Neural progenitor cell (in vitro differentiated cells): Measurements from ENCODE around the gene LRRN4. TPM values are rescaled to one million over a fixed set of nuclear protein-coding genes. Genes with fewer than 3 reads are reported as not detected.

Source experiments
- DNase-seq: peaks from one replicate; pipeline ENCODE4 v3.0.0-alpha.2; 2016; ENCODE audit warnings: low spot score
- H2AFZ ChIP-seq: fragments of 200-600 bp; sonication (generic); replicated peaks from 2 replicates; pipeline ENCODE4 v1.6.1; 2016; ENCODE audit warnings: antibody characterized with exemption
- H3F3A ChIP-seq: fragments of 200-600 bp; sonication (generic); 2 replicates; pipeline ENCODE4 v1.6.1; 2016; ENCODE audit warnings: antibody characterized with exemption, low read depth
- H3K27ac ChIP-seq: fragments of 200-600 bp; sonication (generic); 2 replicates; pipeline ENCODE4 v1.5.1; 2016; ENCODE audit warnings: mild to moderate bottlenecking
- H3K27me3 ChIP-seq: fragments of 200-600 bp; sonication (generic); 2 replicates; pipeline ENCODE4 v1.6.1; 2016; ENCODE audit warnings: mild to moderate bottlenecking, moderate library complexity
- H3K36me3 ChIP-seq: fragments of 200-600 bp; sonication (generic); 2 replicates; pipeline ENCODE4 v1.5.1; 2016
- H3K4me1 ChIP-seq: fragments of 200-600 bp; sonication (generic); 2 replicates; pipeline ENCODE4 v1.6.1; 2016; ENCODE audit warnings: mixed run types
- H3K4me2 ChIP-seq: fragments of 200-600 bp; sonication (generic); 2 replicates; pipeline ENCODE4 v1.6.1; 2016
- H3K4me3 ChIP-seq: fragments of 200-600 bp; sonication (generic); 2 replicates; pipeline ENCODE4 v1.5.1; 2016
- H3K79me2 ChIP-seq: fragments of 200-600 bp; sonication (generic); 2 replicates; pipeline ENCODE4 v1.6.1; 2016; ENCODE audit warnings: low read depth
- H3K9ac ChIP-seq: fragments of 200-600 bp; sonication (generic); 2 replicates; pipeline ENCODE4 v1.6.1; 2016
- H3K9me3 ChIP-seq: fragments of 200-600 bp; sonication (generic); 2 replicates; pipeline ENCODE4 v1.5.1; 2016; ENCODE audit warnings: low read depth
- H4K20me1 ChIP-seq: fragments of 200-600 bp; sonication (generic); 2 replicates; pipeline ENCODE4 v1.6.1; 2016; ENCODE audit warnings: low read depth
- H3K27ac Mint-ChIP-seq: 3 replicates; pipeline ENCODE4 v1.8.0; 2021; ENCODE audit warnings: mixed read lengths
- H3K27me3 Mint-ChIP-seq: 2 replicates; pipeline ENCODE4 v1.8.0; 2022; ENCODE audit warnings: low read depth, mild to moderate bottlenecking, inconsistent platforms, moderate library complexity, mixed read lengths; ENCODE audit not compliant: insufficient read depth
- H3K36me3 Mint-ChIP-seq: 3 replicates; pipeline ENCODE4 v1.8.0; 2021; ENCODE audit warnings: mixed read lengths
- H3K4me1 Mint-ChIP-seq: 3 replicates; pipeline ENCODE4 v1.8.0; 2021; ENCODE audit warnings: mixed read lengths
- H3K4me3 Mint-ChIP-seq: 3 replicates; pipeline ENCODE4 v1.8.0; 2021; ENCODE audit warnings: mild to moderate bottlenecking, moderate library complexity, mixed read lengths
- H3K9me3 Mint-ChIP-seq: 3 replicates; pipeline ENCODE4 v1.8.0; 2020; ENCODE audit warnings: mixed read lengths
- EZH2 ChIP-seq: fragments of 200-600 bp; sonication (generic); IDR thresholded peaks from 2 replicates; pipeline ENCODE4 v1.6.1; 2017; ENCODE audit warnings: antibody characterized with exemption, mild to moderate bottlenecking, moderate library complexity
- EZH2phosphoT487 ChIP-seq: fragments of 200-600 bp; sonication (generic); IDR thresholded peaks from 2 replicates; pipeline ENCODE4 v1.6.1; 2017; ENCODE audit warnings: antibody characterized with exemption
- total RNA-seq: library from RNA; depleted of rRNA; stranded (reverse); fragments of >200 nt; gene quantifications from 2 replicates; pipeline ENCODE4 v1.2.3, GENCODE V29; 2015; ENCODE audit warnings: low replicate concordance
- TF ChIP-seq, protein P1 (sequence below): fragments of 200-600 bp; sonication (generic); IDR thresholded peaks from 2 replicates; pipeline ENCODE4 v1.5.1; 2017; ENCODE audit warnings: antibody characterized with exemption, mild to moderate bottlenecking

Gene LRRN4
- total RNA-seq, 1 donor from 2014 or later, result not detected

DNA sequence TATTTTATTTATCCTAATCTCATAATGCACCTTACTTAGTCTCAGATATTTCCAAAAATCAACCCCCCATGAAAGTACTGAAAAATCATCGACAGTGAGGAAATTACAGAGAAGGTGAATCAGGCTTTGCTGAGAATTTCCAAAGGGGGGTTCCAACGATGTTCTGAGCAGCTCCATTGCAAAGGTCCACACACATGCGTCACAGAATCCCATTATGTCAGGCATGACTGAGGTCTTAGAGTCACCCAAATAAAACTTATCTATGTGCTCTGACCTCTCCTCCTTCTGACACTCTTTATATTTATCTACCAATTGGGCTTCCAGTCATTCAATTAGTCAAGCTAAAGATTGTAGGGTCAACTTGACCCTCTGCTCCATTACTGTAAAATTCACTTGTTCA lies 12.7 kb upstream of the LRRN4 start:
- Histone ChIP-seq H3K36me3 (no peaks in the 10 kb centered on the region), H2AFZ (no peak overlapping the region), H4K20me1 (no peaks in the 10 kb centered on the region), H3F3A (no peaks in the 10 kb centered on the region), H3K27ac (no peak overlapping the region), H3K79me2 (no peaks in the 10 kb centered on the region), H3K9ac (no peak overlapping the region), H3K4me3 (no peak overlapping the region), H3K27me3 (no peaks in the 10 kb centered on the region), H3K4me2 (no peak overlapping the region), H3K9me3 (no peaks in the 10 kb centered on the region), H3K4me1 (no peaks in the 10 kb centered on the region)
- Mint-ChIP-seq H3K36me3 (no peaks in the 10 kb centered on the region), H3K9me3 (no peaks in the 10 kb centered on the region), H3K4me3 (no peak overlapping the region), H3K27ac (no peak overlapping the region), H3K27me3 (peaks cover 2% of the 10 kb centered on the region), H3K4me1 (no peaks in the 10 kb centered on the region)
- no peak for DNase-seq
- TF ChIP-seq EZH2phosphoT487 (no peak), EZH2 (no peak)
- TF ChIP-seq, protein P1, sequence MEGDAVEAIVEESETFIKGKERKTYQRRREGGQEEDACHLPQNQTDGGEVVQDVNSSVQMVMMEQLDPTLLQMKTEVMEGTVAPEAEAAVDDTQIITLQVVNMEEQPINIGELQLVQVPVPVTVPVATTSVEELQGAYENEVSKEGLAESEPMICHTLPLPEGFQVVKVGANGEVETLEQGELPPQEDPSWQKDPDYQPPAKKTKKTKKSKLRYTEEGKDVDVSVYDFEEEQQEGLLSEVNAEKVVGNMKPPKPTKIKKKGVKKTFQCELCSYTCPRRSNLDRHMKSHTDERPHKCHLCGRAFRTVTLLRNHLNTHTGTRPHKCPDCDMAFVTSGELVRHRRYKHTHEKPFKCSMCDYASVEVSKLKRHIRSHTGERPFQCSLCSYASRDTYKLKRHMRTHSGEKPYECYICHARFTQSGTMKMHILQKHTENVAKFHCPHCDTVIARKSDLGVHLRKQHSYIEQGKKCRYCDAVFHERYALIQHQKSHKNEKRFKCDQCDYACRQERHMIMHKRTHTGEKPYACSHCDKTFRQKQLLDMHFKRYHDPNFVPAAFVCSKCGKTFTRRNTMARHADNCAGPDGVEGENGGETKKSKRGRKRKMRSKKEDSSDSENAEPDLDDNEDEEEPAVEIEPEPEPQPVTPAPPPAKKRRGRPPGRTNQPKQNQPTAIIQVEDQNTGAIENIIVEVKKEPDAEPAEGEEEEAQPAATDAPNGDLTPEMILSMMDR, result no peak

DNA sequence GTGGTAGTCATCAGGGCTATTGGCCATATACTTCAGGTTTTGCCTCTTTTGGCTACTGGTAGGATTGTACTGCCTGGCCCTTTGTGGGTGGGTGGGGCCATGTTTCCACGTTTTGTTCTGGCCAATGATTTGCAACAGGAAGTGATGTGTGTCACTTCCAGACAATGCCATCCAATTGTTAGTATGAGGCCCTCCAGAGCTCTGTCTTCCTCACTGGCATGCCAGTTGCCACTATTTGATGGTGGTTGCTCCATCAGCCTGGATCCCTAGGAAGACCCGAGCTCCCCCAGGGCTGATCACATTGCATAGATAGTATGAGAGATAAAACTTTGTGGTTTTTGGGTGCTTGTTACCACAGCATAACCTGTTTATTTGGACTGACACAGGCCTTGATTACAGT lies 7.7 kb upstream of the LRRN4 start:
- no peaks in the 10 kb centered on the region for H3K9me3 ChIP-seq
- H3K4me1 ChIP-seq, result no peaks in the 10 kb centered on the region
- H3K4me3 ChIP-seq, result no peak overlapping the region
- no peaks in the 10 kb centered on the region for H3K4me1 Mint-ChIP-seq
- no peak overlapping the region for H3K4me2 ChIP-seq
- H3K9me3 Mint-ChIP-seq, result no peaks in the 10 kb centered on the region
- TF ChIP-seq EZH2 (no peak), EZH2phosphoT487 (no peak)
- TF ChIP-seq, protein P1, result no peak
- no peaks in the 10 kb centered on the region for H3K36me3 ChIP-seq
- H3K27me3 Mint-ChIP-seq, result peaks cover 14% of the 10 kb centered on the region
- H3K4me3 Mint-ChIP-seq, result no peak overlapping the region
- H3K79me2 ChIP-seq, result no peaks in the 10 kb centered on the region
- H3K27ac Mint-ChIP-seq, result no peak overlapping the region
- H2AFZ ChIP-seq, result no peak overlapping the region
- no peaks in the 10 kb centered on the region for H3K27me3 ChIP-seq
- DNase-seq, result no peak
- no peaks in the 10 kb centered on the region for H3K36me3 Mint-ChIP-seq
- no peaks in the 10 kb centered on the region for H4K20me1 ChIP-seq
- H3K9ac ChIP-seq, result no peak overlapping the region
- H3K27ac ChIP-seq, result no peak overlapping the region
- H3F3A ChIP-seq, result no peaks in the 10 kb centered on the region

DNA sequence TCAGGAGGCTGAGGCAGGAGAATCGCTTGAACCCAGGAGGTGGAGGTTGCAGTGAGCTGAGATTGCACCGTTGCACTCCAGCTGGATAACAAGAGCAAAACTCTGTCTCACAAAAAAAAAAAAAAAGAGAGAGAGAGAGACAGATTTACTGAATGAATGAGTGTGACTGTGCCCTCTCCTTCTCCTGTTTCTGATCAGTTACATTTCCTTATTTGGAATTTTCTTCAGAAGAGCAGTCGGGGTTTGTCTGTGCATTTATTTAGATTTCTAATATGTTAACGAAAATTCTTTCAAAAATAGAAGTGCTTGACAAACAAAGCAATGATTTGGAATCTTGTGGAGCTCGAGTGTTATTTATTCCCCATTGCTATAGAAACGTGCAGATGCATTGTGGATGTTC lies 6.4 kb upstream of the LRRN4 start:
- no peaks in the 10 kb centered on the region for H3F3A ChIP-seq
- Mint-ChIP-seq H3K36me3 (no peaks in the 10 kb centered on the region), H3K4me3 (no peak overlapping the region), H3K9me3 (no peaks in the 10 kb centered on the region), H3K4me1 (no peaks in the 10 kb centered on the region), H3K27ac (no peak overlapping the region), H3K27me3 (peaks cover 14% of the 10 kb centered on the region)
- H3K27me3 ChIP-seq, result peaks cover under 1% of the 10 kb centered on the region
- no peaks in the 10 kb centered on the region for H3K79me2 ChIP-seq
- H3K36me3 ChIP-seq, result no peaks in the 10 kb centered on the region
- no peak overlapping the region for H3K4me3 ChIP-seq
- no peaks in the 10 kb centered on the region for H4K20me1 ChIP-seq
- TF ChIP-seq EZH2 (no peak), EZH2phosphoT487 (no peak)
- TF ChIP-seq, protein P1, result no peak
- DNase-seq, result no peak
- H2AFZ ChIP-seq, result no peak overlapping the region
- no peaks in the 10 kb centered on the region for H3K9me3 ChIP-seq
- no peak overlapping the region for H3K9ac ChIP-seq
- H3K4me2 ChIP-seq, result no peak overlapping the region
- H3K27ac ChIP-seq, result no peak overlapping the region
- H3K4me1 ChIP-seq, result no peaks in the 10 kb centered on the region
